Measurements from ENCODE around the gene TGFBR3. TPM values are rescaled to one million over a fixed set of nuclear protein-coding genes. Genes with fewer than 3 reads are reported as not detected.

TGFBR3 gene
- total RNA-seq, 1 experiment from 2014 or later = 7.7 TPM

Other genes with a start within 250 kb of the TGFBR3 start
- gene BRDT, start 63.2 kb upstream of the TGFBR3 start, total RNA-seq (2014; rRNA removed; shearing (Covaris generic)) = not detected in 2 replicates
- 0.10 and 0.33 TPM in 2 replicates for gene EPHX4, start 143.8 kb upstream of the TGFBR3 start, total RNA-seq (2014; rRNA removed; shearing (Covaris generic))
- 0.12 and 0.30 TPM in 2 replicates for gene SETSIP, start 189.3 kb upstream of the TGFBR3 start, total RNA-seq (2014; rRNA removed; shearing (Covaris generic))
- 0.46 and 0.73 TPM in 2 replicates for gene BTBD8, start 194.2 kb upstream of the TGFBR3 start, total RNA-seq (2014; rRNA removed; shearing (Covaris generic))